HS-5 (cell line): Measurements from ENCODE around the gene FBXW8.

Source experiments
- DNase-seq: peaks from one replicate; pipeline ENCODE4 v3.0.0-alpha.2; 2012; ENCODE audit warnings: low read depth

FBXW8 gene

DNA sequence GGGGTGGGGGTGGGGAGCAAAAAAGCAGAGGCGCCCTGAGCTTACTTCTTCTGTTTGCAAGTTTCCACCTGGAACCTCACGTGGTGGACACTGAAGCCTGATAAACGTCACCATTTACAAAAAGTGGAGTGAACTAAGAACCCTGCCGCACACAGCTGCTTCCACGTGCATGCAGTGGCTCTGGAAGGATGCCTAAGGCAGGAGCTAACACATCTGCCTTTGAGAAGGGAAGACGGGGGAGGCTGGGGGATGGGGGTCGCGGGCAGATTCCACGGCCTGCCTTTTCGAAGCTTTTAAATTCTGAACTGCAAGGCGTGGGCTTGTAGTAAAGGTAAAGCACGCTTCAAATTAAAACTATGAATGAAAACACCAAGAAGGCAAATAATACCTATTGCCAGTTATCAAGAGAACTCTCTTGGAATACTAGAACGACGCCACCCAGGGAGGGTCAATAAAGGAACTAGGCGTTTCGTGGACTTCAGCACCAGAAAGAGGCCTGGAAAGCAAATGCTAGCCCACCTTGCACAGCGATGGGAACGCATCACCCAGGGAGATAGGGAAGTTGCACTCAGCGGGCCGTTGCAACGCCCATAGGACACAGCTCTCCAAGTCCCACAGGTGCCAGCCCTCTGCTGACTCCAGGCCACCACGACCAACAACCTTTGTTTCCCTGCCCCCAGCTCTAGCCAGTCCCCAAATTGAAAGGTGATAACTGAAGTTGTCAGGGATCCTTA lies 126.7 kb downstream of the FBXW8 start:
- no peak for DNase-seq

DNA sequence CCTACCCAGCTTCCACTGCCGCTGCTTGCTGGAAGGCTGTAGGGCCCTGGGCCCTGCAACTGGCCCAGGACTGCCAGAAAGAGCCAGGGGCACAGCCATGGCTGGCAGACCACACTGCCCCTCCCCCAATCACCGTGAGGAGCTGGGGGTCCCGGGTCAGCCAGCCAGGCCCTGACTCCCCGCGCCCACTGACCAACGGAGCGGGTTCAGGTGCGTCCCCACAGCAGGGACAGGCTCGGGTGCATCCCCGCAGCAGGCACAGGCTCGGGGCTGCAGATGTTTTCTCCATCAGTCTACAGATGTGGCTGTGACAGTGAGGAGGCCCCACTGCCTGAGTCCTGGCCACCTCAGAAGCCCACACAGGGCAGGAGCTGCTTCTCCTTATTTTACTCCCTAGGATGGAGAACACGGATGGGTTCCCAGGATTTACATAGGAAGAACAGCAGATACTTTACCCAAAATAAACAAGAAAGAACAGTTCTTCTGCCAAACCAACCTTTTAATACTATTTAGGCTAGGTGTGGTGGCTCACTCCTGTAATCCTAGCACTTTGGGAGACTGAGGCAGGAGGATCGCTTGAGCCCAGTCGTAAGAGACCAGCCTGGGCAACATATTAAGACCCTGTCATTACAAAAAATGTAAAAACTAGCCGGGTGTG lies 127.4 kb downstream of the FBXW8 start:
- no peak for DNase-seq

DNA sequence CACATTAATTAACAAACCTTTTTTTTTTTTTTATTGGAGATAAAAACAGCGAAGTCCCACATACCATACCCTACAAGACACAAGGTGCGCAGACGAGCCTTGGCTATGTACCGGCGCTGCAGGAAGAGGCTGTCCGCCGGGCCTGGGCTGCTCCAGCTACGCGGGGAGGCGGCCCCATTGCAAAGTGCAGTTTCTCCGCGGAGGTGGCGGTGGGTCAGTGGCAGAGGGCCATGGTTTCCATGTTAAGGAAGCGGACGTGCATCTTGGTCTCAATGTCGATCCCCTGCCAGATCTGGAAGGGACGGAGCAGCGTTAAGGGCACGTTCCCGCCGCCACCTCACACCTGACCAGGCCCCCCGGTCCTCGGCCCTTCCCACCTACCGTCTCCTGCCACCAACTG lies 128.2 kb downstream of the FBXW8 start:
- DNase-seq = no peak

DNA sequence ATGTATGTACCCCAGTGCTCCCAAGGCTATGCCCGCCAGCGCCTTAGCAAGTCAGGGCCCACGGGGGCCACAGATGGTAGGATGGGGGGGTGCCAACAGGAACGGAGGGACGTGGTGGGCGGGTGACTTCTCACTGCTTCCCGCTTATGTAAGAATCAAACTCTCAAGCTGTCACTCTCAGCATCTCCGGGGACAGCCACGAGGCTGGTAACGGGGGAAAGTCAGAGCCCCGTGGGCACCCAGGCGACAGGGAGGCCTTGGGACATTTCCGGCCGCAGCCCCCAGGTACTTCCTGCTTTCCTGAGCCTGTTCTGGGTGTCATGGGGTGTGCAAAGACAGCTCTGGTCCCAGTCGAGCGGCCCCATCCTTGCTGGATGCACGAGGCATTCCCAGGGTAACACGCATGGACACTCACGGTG lies 129.2 kb downstream of the FBXW8 start:
- no peak for DNase-seq

DNA sequence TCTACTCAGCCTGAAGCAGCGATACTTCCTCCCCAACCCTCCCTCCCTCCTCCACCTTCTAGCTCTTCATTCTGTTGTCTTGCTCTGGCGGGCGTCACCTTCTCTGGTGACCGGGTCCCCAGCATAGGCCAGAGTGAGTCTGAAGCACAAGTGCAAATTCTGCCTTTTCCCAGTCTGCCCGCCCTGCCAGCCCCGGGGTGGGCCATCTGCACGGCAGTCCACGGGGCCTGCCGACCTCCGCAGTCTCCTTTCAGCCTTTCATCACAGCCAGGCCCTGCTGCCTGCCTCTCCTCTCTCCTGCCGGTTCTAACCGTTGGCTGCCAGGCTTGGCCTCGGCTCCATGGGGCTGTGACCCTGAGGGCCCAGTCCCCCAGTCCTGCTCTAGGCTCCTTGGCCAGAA lies 129.7 kb downstream of the FBXW8 start:
- DNase-seq = no peak

DNA sequence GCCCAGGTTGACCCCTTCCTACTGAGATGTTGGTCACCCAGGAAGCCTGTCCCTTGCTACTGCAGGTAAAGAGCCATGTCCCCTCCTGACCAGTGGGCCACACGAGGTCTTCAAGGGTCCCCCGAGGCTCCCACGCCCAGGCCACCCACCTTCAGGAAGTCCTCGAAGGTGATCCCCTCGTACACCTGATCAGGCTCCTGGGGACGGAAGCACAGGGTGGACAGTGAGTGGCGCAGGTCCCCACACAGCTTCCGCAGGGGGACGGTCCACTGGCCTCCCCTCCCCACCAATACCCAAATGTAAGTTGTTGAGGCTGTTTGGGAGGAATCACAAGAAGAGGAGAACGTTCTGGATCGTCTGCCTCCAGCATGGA lies 131.0 kb downstream of the FBXW8 start:
- DNase-seq = no peak

DNA sequence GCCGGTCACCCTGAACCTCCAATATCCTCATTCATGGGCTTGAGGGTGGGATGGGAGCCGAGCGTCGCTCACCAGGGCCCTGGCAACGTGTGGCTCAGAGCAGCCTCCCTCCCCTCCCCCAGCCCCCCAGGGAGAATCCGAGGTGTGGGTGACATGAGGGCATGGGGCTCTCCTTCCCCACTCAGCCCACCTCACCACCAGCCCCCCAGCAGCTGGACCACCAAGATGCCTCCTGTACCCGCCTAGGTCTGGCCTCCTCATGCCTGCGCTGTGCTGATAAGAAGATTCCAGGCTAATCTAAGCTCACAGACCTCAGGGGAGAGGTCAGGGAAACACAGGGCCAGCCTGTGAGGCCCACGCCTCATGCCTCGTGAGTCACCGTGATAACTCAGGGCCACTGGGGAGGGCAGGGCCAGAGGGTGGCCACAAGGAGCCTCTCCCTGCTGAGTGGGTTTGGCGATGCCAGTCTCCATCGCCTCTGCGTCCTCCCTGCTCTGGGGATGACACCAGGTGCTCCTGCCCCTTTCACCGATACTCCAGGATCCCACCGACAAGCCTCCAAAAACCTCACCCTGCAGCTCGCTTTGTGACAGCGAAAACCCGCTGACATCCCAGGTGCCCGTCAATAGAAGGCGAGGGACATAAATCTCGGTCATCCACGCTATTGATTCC lies 131.6 kb downstream of the FBXW8 start:
- DNase-seq = no peak

DNA sequence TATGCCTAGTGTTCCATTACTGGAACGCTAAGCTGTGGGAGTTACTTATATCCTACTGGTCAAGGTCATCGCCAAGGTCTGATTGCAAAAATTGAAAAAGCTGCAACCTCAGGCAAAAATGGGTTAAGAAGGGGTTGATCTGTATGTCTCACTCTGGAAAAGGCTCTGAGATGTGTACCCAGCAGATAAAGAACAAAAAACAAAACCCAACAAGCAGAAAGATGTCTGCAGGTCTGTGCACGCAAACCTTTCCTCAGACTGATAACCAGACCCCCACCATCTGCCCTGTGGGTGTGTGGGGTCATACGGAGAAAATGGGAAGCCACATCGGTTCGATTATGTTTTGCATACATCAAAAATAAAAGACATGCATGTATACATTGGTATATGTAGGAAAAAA lies 132.1 kb downstream of the FBXW8 start:
- DNase-seq = no peak

DNA sequence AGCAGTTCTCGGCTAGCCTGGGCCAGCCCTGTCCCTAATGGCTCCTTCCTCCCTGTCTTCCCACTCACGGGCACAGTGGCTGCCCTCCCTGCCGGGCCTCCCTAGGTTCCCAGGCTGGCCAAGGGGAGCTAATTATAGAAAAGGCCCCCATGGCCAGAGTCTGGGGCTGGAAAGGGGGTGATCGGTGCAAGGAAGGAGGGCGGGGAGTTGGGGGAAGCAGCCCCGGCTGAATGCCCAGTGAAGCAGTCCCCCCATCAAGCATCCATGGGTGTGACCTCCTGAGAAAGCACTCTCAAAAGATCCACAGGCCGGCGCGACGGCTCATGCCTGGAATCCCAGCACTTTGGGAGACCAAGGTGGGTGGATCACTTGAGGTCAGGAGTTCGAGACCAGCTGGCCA lies 133.6 kb downstream of the FBXW8 start:
- DNase-seq = no peak

DNA sequence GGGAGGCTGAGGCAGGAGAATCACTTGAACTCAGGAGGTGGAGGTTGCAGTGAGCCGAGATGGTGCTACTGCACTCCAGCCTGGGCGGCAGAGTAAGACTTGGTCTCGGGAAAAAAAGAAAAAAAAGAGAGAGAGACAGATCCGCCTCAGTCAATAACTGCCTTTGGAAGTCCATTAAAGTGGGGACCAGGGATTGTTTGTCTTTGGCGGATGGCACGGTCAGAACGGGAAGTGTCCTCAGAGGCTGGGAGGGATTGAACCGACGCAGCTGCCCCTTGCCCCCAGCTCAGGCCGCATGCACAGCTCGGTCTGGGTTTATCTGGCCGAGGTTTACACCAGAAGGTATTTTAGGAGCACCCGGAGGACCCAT lies 134.0 kb downstream of the FBXW8 start:
- DNase-seq = no peak

DNA sequence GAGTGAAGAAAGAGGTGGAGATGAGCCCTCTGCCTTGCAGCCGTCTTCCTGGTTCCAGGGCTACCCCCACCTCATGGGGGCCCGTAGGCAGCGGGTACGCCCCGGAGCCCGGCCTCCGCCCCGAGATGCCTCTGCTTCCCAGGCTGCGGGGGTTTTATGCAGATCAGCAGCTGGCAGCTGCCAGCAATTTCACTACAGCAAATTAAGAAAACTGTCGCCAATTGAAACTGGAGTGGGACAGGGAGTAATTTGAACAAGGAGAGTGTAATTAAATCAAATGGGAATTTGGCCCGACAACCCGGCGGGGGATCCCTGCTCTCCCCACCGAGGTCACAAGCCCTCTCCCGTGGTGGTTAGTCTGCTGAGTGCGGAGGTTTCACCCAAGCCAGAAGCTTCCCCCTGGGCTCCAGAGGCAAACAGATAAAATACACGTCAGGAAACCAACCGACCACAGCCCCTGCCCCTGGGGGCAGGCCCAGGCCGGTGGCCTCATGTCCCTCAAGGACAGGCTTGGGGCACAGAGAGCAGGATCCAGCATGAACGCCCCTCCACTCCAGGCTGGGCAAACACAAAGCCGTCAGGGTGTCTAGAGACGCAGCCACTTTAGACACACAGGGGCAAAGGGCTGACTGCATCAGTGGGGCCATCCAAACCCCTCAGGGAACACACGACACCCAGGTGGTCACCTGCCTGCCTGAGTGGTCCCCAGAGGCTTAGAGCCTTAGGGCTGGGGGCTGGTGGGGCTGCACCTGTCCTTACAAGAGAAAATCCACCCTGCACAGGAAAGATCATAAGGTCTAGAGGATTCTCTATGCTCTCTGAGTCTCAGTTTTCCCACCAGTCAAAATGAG lies 134.6 kb downstream of the FBXW8 start:
- DNase-seq = no peak

DNA sequence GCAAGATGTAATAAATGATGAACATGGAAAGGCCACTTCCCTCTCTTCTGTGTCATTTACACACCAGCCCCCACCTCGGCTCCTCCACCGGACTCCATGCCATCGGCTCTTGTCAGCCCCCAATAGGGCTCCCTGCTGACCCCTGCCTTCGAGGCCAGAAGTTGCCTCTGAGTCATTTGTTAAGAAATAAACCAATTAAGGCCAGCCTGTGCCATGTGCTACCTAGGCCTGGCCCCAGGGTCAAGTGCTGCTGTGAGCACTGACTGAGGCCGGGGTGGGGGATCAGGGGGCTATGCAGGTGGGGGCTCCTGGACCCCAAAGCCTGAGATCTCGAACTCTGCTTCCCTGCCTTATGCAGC lies 135.2 kb downstream of the FBXW8 start:
- DNase-seq = no peak

DNA sequence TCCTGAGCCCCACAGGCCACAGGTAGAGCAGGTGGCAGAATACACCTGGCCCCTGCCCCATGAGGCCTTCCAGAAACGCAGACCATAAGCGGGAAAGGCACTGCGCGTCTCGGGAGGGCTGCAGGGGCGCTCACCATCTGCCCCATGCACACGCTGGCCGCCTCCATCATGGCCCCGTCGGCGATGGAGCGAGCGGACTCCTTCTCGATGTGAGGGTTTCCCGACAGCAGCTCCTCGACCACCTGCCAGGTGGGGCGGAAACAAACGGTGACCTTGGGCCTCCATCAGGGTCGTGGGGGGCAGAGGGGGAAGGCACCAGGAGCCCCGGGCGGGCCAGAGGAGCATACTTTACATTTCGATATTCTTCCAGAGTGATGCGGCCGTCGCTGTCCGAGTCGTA lies 135.7 kb downstream of the FBXW8 start:
- no peak for DNase-seq

DNA sequence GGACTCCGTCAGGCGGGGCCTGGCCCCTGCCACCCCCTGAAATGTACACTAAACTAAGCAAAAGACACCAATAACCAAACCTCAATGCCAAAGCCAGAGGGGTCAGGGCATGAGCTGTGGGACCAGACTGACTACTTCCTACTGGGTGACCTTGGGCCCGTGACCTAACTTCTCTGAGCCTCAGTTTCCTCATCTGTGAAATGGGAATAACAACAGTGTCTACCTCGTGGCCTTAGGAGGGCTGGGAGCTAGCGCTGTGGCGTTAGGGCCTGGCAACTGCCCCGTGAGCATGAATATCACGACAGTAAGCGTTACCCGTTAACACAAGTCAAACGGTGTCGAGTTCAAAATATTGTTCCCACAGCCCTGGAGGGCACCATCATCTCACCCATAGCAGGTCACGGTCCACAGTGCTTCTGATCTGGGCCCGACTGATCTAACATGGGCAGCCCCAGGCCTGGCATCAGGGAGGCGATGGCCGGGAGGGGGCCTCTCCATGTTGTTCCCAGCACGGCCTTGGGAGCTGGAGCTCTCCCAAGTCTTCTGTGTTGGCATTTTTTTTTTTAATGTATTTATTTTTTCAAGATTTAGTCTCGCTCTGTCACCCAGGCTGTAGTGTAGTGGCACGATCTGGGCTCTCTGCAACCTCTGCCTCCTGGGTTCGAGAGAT lies 136.2 kb downstream of the FBXW8 start:
- DNase-seq = no peak

DNA sequence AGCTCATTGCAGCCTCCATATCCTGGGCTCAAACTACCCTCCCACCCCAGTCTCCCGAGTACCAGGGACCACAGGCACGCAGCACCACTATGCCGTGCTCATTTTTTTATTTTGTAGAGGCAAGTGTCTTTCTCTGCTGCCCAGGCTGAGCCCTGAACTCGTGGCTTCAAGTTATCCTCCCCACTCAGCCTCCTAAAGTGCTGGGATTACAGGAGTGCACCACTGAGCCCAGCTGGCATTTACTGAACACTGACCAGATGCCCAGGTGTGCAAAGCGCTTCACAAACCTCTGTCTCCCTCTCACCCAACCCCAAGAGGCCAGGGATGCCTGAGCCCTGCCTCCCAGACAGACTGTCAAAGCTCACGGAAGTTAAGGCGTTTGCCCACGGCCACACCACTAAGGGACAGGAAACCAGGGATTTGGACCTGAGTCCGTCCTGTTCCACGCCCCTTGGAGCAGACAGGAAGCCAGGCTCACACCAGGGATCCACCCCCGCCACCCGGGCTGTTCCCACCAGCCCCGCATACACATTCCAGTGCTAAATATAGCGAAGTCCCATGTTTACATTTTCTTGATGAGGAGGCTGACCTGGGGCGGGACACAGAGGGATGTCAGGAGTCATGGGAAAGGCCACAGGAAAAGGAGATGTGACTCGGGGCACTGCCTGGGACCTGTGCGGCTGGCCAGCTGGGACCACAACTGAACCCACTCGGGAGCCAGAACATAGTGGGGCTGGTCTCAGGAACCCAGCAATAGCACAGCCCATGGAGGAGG lies 137.2 kb downstream of the FBXW8 start:
- DNase-seq = no peak

DNA sequence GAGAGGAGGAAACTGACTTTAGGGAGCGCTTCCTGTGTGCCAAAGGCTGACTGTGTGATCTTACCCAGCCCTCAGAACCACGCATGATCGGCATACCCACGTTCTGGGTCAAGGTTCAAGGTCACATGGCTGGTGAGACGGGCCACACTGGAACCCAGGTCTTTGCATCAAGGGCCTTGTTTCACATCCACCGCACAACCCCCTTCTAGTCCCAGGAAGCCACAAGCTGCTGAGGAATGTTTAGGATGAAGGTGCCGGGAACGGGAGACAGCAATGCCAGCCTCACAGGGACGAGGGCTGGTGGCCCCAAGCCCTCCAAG lies 137.8 kb downstream of the FBXW8 start:
- DNase-seq = no peak

DNA sequence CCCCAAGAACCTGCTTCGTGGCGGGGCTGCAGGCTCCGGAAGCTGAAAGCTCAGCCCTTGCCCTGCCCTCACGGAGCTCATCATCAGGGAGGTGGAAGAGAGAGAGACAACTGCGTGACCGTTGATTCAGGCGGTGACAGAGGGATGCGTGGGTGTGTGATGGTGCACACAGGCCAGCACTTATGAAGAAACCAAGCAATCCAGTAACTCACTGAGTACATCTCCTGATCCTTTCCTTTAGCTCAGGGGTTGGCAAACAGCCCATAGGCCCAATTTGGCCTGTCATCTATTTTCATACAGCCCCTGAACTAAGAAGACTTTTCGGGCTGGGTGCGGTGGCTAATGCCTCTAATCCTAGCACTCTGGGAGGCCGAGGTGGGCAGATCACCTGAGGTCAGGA lies 138.5 kb downstream of the FBXW8 start:
- no peak for DNase-seq

DNA sequence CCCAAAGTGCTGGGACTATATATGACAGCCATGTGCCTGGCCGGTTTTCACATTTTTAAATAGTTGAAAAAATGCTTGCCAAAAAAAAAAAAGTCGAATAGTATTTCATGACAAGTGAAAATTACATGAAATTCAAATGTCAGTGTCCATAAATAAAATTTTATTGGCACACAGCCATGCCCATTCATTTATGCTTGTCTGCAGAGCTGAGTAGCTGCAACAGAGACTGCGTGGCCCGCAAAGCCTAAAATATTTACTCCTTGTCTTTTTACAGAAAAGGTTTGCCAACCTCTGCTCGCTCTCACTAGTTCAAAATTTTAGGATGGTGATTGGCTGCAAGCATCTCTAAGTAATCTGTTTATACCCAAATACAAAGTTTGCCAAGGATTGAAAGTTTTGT lies 139.3 kb downstream of the FBXW8 start:
- no peak for DNase-seq

DNA sequence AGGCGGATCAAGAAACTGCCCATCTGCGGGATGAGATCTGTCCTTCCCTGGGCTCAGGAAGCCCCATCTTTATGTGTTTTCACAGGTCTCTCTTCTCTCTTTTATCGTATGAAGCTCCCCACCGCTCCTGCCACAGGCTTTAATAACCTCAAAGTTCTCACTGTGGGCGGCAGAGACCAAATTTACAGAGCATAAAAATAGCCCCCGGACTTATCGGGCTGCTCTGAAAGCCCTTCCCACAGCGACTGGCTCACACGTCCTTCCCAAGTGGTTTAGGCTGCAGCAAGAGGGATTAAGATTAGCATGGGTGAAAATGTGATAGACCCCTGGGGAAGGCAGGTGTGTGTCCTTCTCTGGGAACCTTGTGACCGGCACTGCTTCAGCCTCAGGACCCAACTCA lies 140.6 kb downstream of the FBXW8 start:
- no peak for DNase-seq

DNA sequence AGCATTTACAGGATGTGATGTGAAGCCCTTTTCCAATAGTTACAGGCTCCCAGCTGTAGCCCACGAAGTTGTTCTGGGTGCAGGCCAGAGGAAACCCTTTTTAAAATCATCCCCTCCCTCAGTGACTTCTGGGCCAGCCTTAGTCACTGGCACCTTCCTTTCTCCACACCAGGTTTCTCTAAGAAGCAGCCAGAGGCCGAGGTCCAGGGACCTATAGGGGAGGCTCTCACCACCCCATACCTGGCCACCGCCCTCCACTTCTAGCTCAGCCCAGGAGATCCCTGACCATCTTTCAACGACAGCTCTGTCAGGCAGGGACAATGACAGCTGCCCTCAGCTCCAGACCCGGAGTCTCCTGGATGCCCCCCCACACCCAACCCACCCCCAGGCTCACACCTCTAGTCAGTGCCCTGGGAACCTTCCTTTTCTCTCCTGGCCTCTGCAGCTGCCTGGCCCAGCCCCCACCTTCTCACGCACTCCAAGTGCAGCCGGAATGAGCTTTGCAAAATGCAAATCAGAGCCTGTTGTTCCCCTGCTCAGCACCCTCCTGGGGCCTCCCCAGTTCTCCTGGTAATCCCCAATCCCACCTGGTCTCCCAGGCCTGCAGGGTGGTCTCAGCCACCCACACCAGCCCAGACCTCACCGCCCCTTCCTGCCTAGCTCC lies 141.8 kb downstream of the FBXW8 start:
- DNase-seq = no peak

DNA sequence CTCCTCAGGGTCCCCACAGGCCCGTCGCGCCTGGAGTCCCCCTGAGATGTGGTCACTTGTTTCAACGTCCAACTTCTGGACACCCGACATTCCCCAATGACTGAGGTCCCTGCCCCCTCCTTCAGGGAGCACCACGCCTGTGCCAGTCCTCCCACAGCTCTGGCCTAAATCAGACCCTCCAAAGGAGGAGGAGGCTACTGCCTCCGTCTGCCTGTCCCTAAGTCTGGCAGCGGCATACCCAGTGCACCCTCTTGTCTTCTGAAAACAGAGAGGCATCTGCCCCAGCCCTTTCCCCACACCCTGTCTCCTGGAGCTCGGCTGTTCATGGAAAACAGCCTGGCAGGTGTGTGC lies 142.3 kb downstream of the FBXW8 start:
- DNase-seq = no peak
